ENCODE results near the gene RNPS1.

Gene RNPS1

GRCh38 chr16:2267913-2268666, at the start of gene RNPS1:
Gene RNPS1 (minus strand): TSS chr16:2268126. CDS start chr16:2264643, 3,483 bp downstream.
- no peak for DNase-seq

GRCh38 chr16:2317231-2318020, 49.5 kb upstream of the RNPS1 start:
- no peak for DNase-seq

GRCh38 chr16:2308089-2308962, 40.4 kb upstream of the RNPS1 start:
- no peak for DNase-seq

GRCh38 chr16:2299915-2300192, 31.9 kb upstream of the RNPS1 start:
- no peak for DNase-seq

- DNase-seq, result no peak
Observed at GRCh38 chr16:2299121-2299914, 31.4 kb upstream of the RNPS1 start.

GRCh38 chr16:2298621-2299020, 30.7 kb upstream of the RNPS1 start:
- no peak for DNase-seq

GRCh38 chr16:2297506-2297860, 29.6 kb upstream of the RNPS1 start:
- no peak for DNase-seq

- DNase-seq, result no peak
Observed at GRCh38 chr16:2296661-2297505, 29.0 kb upstream of the RNPS1 start.

- no peak for DNase-seq
Observed at GRCh38 chr16:2295056-2295798, 27.3 kb upstream of the RNPS1 start.

- no peak for DNase-seq
Observed at GRCh38 chr16:2292221-2292620, 24.3 kb upstream of the RNPS1 start.

- DNase-seq, result no peak
Observed at GRCh38 chr16:2289282-2289681, 21.4 kb upstream of the RNPS1 start.

- no peak for DNase-seq
Observed at GRCh38 chr16:2288726-2289125, 20.8 kb upstream of the RNPS1 start.

GRCh38 chr16:2287916-2288547, 20.1 kb upstream of the RNPS1 start:
- DNase-seq, result no peak

GRCh38 chr16:2286550-2286949, 18.6 kb upstream of the RNPS1 start:
- no peak for DNase-seq

- no peak for DNase-seq
Observed at GRCh38 chr16:2285731-2286191, 17.8 kb upstream of the RNPS1 start.

GRCh38 chr16:2284797-2285576, 17.1 kb upstream of the RNPS1 start:
- DNase-seq, result no peak

- DNase-seq, result no peak
Observed at GRCh38 chr16:2284001-2284770, 16.3 kb upstream of the RNPS1 start.

GRCh38 chr16:2282866-2283555, 15.1 kb upstream of the RNPS1 start:
- DNase-seq, result no peak
